ENCODE results near the gene DRC1.
"Not testable (repeated sequence)": the region's sequence is repeated elsewhere in the genome, so short reads cannot be mapped to it uniquely, and the experiment has no call there.

The DRC1 gene

GRCh38 chr2:26401739-26402541 lies at the start of gene DRC1:
DRC1 (plus strand) TSS chr2:26401920; CDS start chr2:26401990, 70 bp downstream.
- peak; percentile 47 for DNase-seq

GRCh38 chr2:26352892-26353291 lies 48.8 kb upstream of the DRC1 start:
- no peak for DNase-seq

GRCh38 chr2:26354469-26354868 lies 47.3 kb upstream of the DRC1 start:
- DNase-seq: not testable (repeated sequence)

GRCh38 chr2:26355038-26355995 lies 46.4 kb upstream of the DRC1 start:
- DNase-seq: no peak

- DNase-seq: no peak
Measured at GRCh38 chr2:26356111-26356510, 45.6 kb upstream of the DRC1 start.

GRCh38 chr2:26356771-26357170 lies 44.9 kb upstream of the DRC1 start:
- DNase-seq: no peak

- DNase-seq: no peak
Measured at GRCh38 chr2:26359886-26360473, 41.7 kb upstream of the DRC1 start.

- DNase-seq: no peak
Measured at GRCh38 chr2:26363323-26363722, 38.4 kb upstream of the DRC1 start.

GRCh38 chr2:26363958-26364357 lies 37.8 kb upstream of the DRC1 start:
- DNase-seq: no peak

- DNase-seq: no peak
Measured at GRCh38 chr2:26364669-26365068, 37.1 kb upstream of the DRC1 start.

GRCh38 chr2:26366957-26367356 lies 34.8 kb upstream of the DRC1 start:
- DNase-seq: no peak

GRCh38 chr2:26369664-26370063 lies 32.1 kb upstream of the DRC1 start:
- DNase-seq: not testable (repeated sequence)

- DNase-seq: not testable (repeated sequence)
Measured at GRCh38 chr2:26370909-26371308, 30.8 kb upstream of the DRC1 start.

- DNase-seq: no peak
Measured at GRCh38 chr2:26376799-26377198, 24.9 kb upstream of the DRC1 start.

GRCh38 chr2:26380281-26380680 lies 21.4 kb upstream of the DRC1 start:
- DNase-seq: no peak

- no peak for DNase-seq
Measured at GRCh38 chr2:26382564-26382963, 19.2 kb upstream of the DRC1 start.

GRCh38 chr2:26384183-26384582 lies 17.5 kb upstream of the DRC1 start:
- DNase-seq: no peak

- no peak for DNase-seq
Measured at GRCh38 chr2:26384597-26384996, 17.1 kb upstream of the DRC1 start.

GRCh38 chr2:26387189-26387588 lies 14.5 kb upstream of the DRC1 start:
- DNase-seq: no peak

GRCh38 chr2:26394694-26395093 lies 7.0 kb upstream of the DRC1 start:
- no peak for DNase-seq

GRCh38 chr2:26395394-26395793 lies 6.3 kb upstream of the DRC1 start:
- DNase-seq: no peak

- no peak for DNase-seq
Measured at GRCh38 chr2:26396734-26397298, 4.9 kb upstream of the DRC1 start.

GRCh38 chr2:26399771-26400376 lies 1.8 kb upstream of the DRC1 start:
- no peak for DNase-seq

All from NCI-H1105 treated with DMSO at 0.1 percent for 48 hours (cell line).